PFSK-1 (cell line): ENCODE results near the gene ZFAND2A.

Source experiments
- POLR2AphosphoS5 ChIP-seq: IDR thresholded peaks from 2 replicates; pipeline ENCODE4 v1.6.1; 2012; ENCODE audit warnings: low read depth, mild to moderate bottlenecking, control low read depth, low read length, moderate library complexity
- REST ChIP-seq, 2 experiments: IDR thresholded peaks; 2 replicates each; pipeline versions ENCODE4 v1.6.1 to v1.8.0; 2011 to 2012; ENCODE audit warnings: low read depth in 2 of 2, low read length in 2 of 2, control low read depth in 1 of 2, inconsistent platforms in 1 of 2, mild to moderate bottlenecking in 1 of 2, moderate library complexity in 1 of 2; ENCODE audit not compliant: insufficient read depth in 1 of 2
- SIN3A ChIP-seq: IDR thresholded peaks from 2 replicates; pipeline ENCODE4 v1.6.1; 2012; ENCODE audit warnings: mild to moderate bottlenecking, low read length, moderate library complexity, borderline replicate concordance; ENCODE audit not compliant: insufficient read depth
- TAF1 ChIP-seq: IDR thresholded peaks from 2 replicates; pipeline ENCODE4 v1.6.1; 2012; ENCODE audit warnings: low read length, control low read depth, borderline replicate concordance; ENCODE audit not compliant: insufficient read depth

GRCh38 chr7:1142051-1142635 lies 17.9 kb downstream of the ZFAND2A start:
- TF ChIP-seq REST (IDR thresholded peaks at IDR 0.05; ENCODE audit: insufficient read depth in 1 of 2, low read depth in 2 of 2, low read length in 2 of 2) (no peak), TAF1 (no peak), SIN3A (no peak), POLR2AphosphoS5 (no peak)
